Keratinocyte (primary cell): Measurements from ENCODE around the gene SIM1. TPM values are rescaled to one million over a fixed set of nuclear protein-coding genes. Genes with fewer than 3 reads are reported as not detected.

Source experiments
- DNase-seq: peaks from one replicate; pipeline ENCODE4 v3.0.0-alpha.2; 2011; ENCODE audit warnings: low read depth, missing footprints, low spot score
- FAIRE-seq: peaks from 2 replicates; lab custom pipeline; 2011; peaks lifted over from hg19 to GRCh38; lab: Jason Lieb, UNC
- H2AFZ ChIP-seq: 2 replicates; pipeline ENCODE4 v1.6.0; 2012; ENCODE audit warnings: low read length, control low read depth, inconsistent platforms; ENCODE audit not compliant: control insufficient read depth
- H3K27ac ChIP-seq: 2 replicates; pipeline ENCODE4 v1.5.1; 2011; ENCODE audit warnings: low read length; ENCODE audit not compliant: control insufficient read depth, insufficient read depth
- H3K27me3 ChIP-seq: 3 replicates; pipeline ENCODE4 v1.6.0; 2011; ENCODE audit warnings: low read length; ENCODE audit not compliant: control insufficient read depth, insufficient read depth; ENCODE audit errors: extremely low read depth
- H3K36me3 ChIP-seq, 2 experiments: 2 replicates in 1 of 2; 3 replicates in 1 of 2; pipeline ENCODE4 v1.5.1; 2011; ENCODE audit warnings: low read length in 2 of 2, mild to moderate bottlenecking in 1 of 2; ENCODE audit not compliant: control insufficient read depth in 2 of 2, insufficient read depth in 2 of 2; ENCODE audit errors: extremely low read depth in 1 of 2
- H3K4me1 ChIP-seq: 3 replicates; pipeline ENCODE4 v1.5.1; 2011; ENCODE audit warnings: low read length; ENCODE audit not compliant: control insufficient read depth, insufficient read depth; ENCODE audit errors: extremely low read depth
- H3K4me2 ChIP-seq: 3 replicates; pipeline ENCODE4 v1.6.0; 2011; ENCODE audit warnings: low read depth, low read length; ENCODE audit not compliant: control insufficient read depth, insufficient read depth; ENCODE audit errors: extremely low read depth
- H3K4me3 ChIP-seq, 3 experiments: fragments of 200-600 bp in 1 of 3; sonication (generic) in 1 of 3; 2 replicates in 2 of 3; 3 replicates in 1 of 3; pipeline ENCODE4 v1.5.1; 2011 to 2016; ENCODE audit warnings: low read length in 3 of 3, mild to moderate bottlenecking in 3 of 3, control low read depth in 2 of 3, inconsistent platforms in 1 of 3, low read depth in 1 of 3, mixed read lengths in 1 of 3, mixed run types in 1 of 3, moderate library complexity in 1 of 3; ENCODE audit not compliant: control insufficient read depth in 2 of 3, insufficient read depth in 2 of 3; ENCODE audit errors: extremely low read depth in 1 of 3
- H3K79me2 ChIP-seq: 2 replicates; pipeline ENCODE4 v1.6.0; 2012; ENCODE audit warnings: low read length; ENCODE audit not compliant: control insufficient read depth, insufficient read depth
- H3K9ac ChIP-seq: 3 replicates; pipeline ENCODE4 v1.6.0; 2011; ENCODE audit warnings: low read length; ENCODE audit not compliant: control insufficient read depth, insufficient read depth; ENCODE audit errors: extremely low read depth
- H3K9me1 ChIP-seq: 3 replicates; pipeline ENCODE4 v1.6.0; 2011; ENCODE audit warnings: low read length; ENCODE audit not compliant: control insufficient read depth, insufficient read depth; ENCODE audit errors: extremely low read depth
- H3K9me3 ChIP-seq: 2 replicates; pipeline ENCODE4 v1.5.1; 2012; ENCODE audit warnings: low read depth, low read length; ENCODE audit not compliant: control insufficient read depth
- H4K20me1 ChIP-seq: 3 replicates; pipeline ENCODE4 v1.6.0; 2011; ENCODE audit warnings: low read length; ENCODE audit not compliant: control insufficient read depth, insufficient read depth; ENCODE audit errors: extremely low read depth
- CTCF ChIP-seq, 3 experiments: IDR thresholded peaks in 1 of 3; conservative IDR thresholded peaks in 1 of 3; optimal IDR thresholded peaks in 1 of 3; 2 replicates in 2 of 3; 3 replicates in 1 of 3; pipeline versions ENCODE3 to v1.5.1; 2011; ENCODE audit warnings: low read length in 3 of 3, mild to moderate bottlenecking in 3 of 3, moderate library complexity in 2 of 3, control low read depth in 1 of 3, inconsistent platforms in 1 of 3; ENCODE audit not compliant: insufficient read depth in 2 of 3; ENCODE audit errors: extremely low read depth in 1 of 3
- EZH2 ChIP-seq: IDR thresholded peaks from one replicate; pipeline ENCODE4 v1.6.1; 2012; ENCODE audit warnings: inconsistent platforms, mild to moderate bottlenecking, low read length, moderate library complexity
- dilution Hi-C: fragments of 300-500 bp; cut with MboI; formaldehyde crosslinking; loops from one replicate; pipeline ENCODE4 v1.7.0; 2020; ENCODE audit warnings: low sequenced_read_pairs; ENCODE audit not compliant: extremely low pct_ligation_motif_present
- polyA plus RNA-seq, 5 experiments: library from polyadenylated mRNA; depleted of rRNA in 3 of 5; stranded (reverse) in 3 of 5; stranded (forward) in 1 of 5; unstranded in 1 of 5; fragments of >200 nt; gene quantifications; 1 replicate in 1 of 5; 2 replicates in 3 of 5; 3 replicates in 1 of 5; pipeline versions ENCODE4 v1.2.1 to v1.2.3, GENCODE V29; 2011 to 2012; ENCODE audit warnings: missing spikeins in 2 of 5, low read depth in 1 of 5, low replicate concordance in 1 of 5

Gene SIM1
- polyA plus RNA-seq, 1 donor (not counting 4 experiments of a cell fraction or from before 2014, with no cell fraction given): not detected

- H3K4me3 ChIP-seq: no peak overlapping the region
- DNase-seq: no peak
- no peak overlapping the region for H2AFZ ChIP-seq
- dilution Hi-C loops: loop anchor here (25.0 kb wide), 1 partner anchor 351 kb away; no protein-coding TSS in a partner anchor
- no peak overlapping the region for H3K9ac ChIP-seq
- H3K27ac ChIP-seq: no peak overlapping the region
- no peaks in the 10 kb centered on the region for H3K9me1 ChIP-seq
- peaks cover 99% of the 10 kb centered on the region for H3K27me3 ChIP-seq
- no peaks in the 10 kb centered on the region for H3K4me1 ChIP-seq
- H3K36me3 ChIP-seq: no peaks in the 10 kb centered on the region
- TF ChIP-seq EZH2: peak; percentile 22
- no peak for TF ChIP-seq CTCF (optimal IDR thresholded peaks at IDR 0.05 in 1 of 3, IDR thresholded peaks at IDR 0.05 in 1 of 3, conservative IDR thresholded peaks at IDR 0.05 in 1 of 3; ENCODE audit: extremely low read depth in 1 of 3, insufficient read depth in 2 of 3, low read length in 3 of 3)
- H3K4me2 ChIP-seq: no peak overlapping the region
- no peaks in the 10 kb centered on the region for H3K79me2 ChIP-seq
- H4K20me1 ChIP-seq: peaks cover 4% of the 10 kb centered on the region
- FAIRE-seq: no peak
- no peaks in the 10 kb centered on the region for H3K9me3 ChIP-seq
Observed at GRCh38 chr6:100462706-100463629, 1.8 kb downstream of the SIM1 start.

DNA sequence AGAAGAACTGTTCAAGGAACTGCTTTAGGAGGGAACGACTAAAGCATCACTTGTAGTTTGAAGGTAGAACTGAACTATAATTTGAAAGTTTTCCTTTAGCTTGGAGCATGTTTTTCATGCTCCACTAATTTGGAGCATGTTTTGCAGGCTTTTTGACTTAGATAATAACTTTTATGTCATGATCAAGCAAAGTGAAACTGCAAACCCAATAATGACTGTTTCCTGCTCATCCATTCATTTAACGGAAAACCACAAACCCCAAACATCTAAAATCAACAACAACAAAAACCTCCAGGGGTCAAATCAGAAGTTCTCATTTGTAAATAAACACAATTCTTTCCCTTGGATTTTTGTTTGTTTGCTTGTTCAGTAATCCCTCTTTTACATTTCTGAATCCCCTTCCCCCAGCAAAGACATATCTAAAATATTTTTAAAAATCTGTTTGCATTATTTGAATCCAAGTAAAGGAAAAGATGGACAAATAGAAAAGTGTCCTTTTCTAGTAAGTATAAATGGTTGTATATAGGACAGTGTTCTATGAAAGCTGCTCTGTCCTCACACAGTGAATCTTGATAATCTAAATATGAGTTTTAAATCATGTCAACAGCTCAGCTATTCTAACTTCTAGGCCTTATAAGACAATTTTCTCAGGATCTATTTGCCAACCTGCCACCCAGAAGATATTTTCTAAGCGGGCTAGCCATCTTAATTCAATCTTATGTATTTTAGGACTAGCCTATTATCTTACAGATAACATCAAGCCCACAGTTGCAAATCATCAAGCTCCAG lies 2.6 kb downstream of the SIM1 start:
- dilution Hi-C loops: loop anchor here (25.0 kb wide), 1 partner anchor 350 kb away; no protein-coding TSS in a partner anchor
- H3K9ac ChIP-seq: no peak overlapping the region
- H3K79me2 ChIP-seq: no peaks in the 10 kb centered on the region
- no peaks in the 10 kb centered on the region for H3K4me1 ChIP-seq
- no peak overlapping the region for H3K4me2 ChIP-seq
- TF ChIP-seq CTCF (optimal IDR thresholded peaks at IDR 0.05 in 1 of 3, IDR thresholded peaks at IDR 0.05 in 1 of 3, conservative IDR thresholded peaks at IDR 0.05 in 1 of 3; ENCODE audit: extremely low read depth in 1 of 3, insufficient read depth in 2 of 3, low read length in 3 of 3) (no peak), EZH2 (peak; percentile 17)
- H2AFZ ChIP-seq: no peak overlapping the region
- H4K20me1 ChIP-seq: peaks cover 4% of the 10 kb centered on the region
- FAIRE-seq: no peak
- peaks cover 99% of the 10 kb centered on the region for H3K27me3 ChIP-seq
- no peak overlapping the region for H3K27ac ChIP-seq
- H3K36me3 ChIP-seq: no peaks in the 10 kb centered on the region
- no peak for DNase-seq
- no peaks in the 10 kb centered on the region for H3K9me1 ChIP-seq
- peaks cover 2% of the 10 kb centered on the region for H3K9me3 ChIP-seq
- H3K4me3 ChIP-seq: no peak overlapping the region
